GM13977 (cell line): ENCODE results near the gene RAB31.

ENCODE experiments used
- DNase-seq: peaks from one replicate; pipeline ENCODE4 v3.0.0; 2012; ENCODE audit warnings: low spot score
- in situ Hi-C: fragments of 300-500 bp; cut with MboI; formaldehyde crosslinking; loops from one replicate; pipeline ENCODE4 v1.12.0; 2022; ENCODE audit warnings: low sequenced_read_pairs, low pct_unique_long_range_greater_than_20kb, mixed read lengths, inconsistent platforms; ENCODE audit not compliant: unreplicated experiment
- TF ChIP-seq, protein P1 (sequence below): IDR thresholded peaks from 2 replicates; pipeline ENCODE4 v1.5.1; 2012; ENCODE audit warnings: mild to moderate bottlenecking, control low read depth; ENCODE audit not compliant: insufficient read depth; ENCODE audit errors: extremely low read depth, missing control alignments

Gene RAB31

DNA sequence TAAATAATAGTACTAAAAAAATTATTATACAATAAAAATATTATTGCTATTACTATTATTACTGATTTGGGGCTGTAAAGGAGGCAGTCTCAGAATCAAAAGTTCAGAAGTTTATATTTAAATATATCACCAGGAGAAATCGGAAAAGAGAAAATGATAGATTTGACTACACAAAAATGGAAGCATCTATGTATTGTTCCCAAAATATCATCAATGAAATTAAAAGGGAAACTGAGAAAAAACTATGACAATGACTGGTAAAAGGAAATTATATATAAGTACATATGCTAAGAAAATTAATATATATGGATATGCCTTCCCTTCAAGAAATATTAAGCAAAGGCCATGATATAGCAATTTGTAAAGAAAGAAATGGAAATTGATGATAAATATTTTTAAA lies 170.0 kb downstream of the RAB31 start:
- no peak for DNase-seq
- in situ Hi-C loops, result no loop called here
- TF ChIP-seq, protein P1, sequence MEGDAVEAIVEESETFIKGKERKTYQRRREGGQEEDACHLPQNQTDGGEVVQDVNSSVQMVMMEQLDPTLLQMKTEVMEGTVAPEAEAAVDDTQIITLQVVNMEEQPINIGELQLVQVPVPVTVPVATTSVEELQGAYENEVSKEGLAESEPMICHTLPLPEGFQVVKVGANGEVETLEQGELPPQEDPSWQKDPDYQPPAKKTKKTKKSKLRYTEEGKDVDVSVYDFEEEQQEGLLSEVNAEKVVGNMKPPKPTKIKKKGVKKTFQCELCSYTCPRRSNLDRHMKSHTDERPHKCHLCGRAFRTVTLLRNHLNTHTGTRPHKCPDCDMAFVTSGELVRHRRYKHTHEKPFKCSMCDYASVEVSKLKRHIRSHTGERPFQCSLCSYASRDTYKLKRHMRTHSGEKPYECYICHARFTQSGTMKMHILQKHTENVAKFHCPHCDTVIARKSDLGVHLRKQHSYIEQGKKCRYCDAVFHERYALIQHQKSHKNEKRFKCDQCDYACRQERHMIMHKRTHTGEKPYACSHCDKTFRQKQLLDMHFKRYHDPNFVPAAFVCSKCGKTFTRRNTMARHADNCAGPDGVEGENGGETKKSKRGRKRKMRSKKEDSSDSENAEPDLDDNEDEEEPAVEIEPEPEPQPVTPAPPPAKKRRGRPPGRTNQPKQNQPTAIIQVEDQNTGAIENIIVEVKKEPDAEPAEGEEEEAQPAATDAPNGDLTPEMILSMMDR, result no peak

DNA sequence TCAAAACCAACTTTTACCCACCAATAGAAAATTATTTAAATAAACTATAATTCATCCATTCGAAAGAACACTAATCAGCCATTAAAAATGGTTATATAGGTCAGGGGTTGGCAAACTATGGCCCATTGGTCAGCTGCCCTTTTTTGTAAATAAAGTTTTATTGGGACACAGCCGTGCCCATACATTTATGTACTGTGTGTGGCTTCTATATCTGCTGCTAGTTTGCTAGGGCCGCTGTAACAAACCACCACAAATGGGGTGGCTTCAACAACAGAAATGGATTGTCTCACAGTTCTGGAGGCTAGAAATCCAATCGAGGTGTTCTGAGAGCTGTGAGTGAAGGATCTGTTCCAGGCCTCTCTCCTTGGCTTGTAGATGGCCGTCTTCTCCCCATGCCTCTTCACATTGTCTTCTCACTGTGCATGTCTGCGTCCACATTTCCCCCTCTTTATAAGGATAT lies 170.7 kb downstream of the RAB31 start:
- in situ Hi-C loops, result no loop called here
- TF ChIP-seq, protein P1, result no peak
- DNase-seq, result no peak

DNA sequence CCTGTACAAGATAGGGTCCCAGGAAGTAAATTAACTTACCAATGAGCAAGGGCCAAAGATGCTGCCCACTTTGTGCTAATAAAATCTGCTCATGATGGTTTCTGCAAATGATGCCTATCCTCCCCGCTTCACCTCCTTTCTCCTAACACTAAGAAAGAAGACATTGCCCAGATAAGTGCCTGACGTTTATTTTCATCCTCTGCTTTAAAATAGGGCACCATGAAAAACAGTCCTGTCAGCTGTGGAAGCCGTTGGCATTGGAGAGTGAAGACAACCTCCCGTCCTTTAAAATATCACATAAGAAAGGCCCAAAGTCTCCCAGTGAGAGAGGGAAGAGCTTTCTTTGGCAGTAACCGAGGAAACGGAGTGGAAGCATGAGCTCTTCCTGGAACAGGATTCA lies 176.0 kb downstream of the RAB31 start:
- TF ChIP-seq, protein P1, result no peak
- DNase-seq, result no peak
- in situ Hi-C loops, result no loop called here

DNA sequence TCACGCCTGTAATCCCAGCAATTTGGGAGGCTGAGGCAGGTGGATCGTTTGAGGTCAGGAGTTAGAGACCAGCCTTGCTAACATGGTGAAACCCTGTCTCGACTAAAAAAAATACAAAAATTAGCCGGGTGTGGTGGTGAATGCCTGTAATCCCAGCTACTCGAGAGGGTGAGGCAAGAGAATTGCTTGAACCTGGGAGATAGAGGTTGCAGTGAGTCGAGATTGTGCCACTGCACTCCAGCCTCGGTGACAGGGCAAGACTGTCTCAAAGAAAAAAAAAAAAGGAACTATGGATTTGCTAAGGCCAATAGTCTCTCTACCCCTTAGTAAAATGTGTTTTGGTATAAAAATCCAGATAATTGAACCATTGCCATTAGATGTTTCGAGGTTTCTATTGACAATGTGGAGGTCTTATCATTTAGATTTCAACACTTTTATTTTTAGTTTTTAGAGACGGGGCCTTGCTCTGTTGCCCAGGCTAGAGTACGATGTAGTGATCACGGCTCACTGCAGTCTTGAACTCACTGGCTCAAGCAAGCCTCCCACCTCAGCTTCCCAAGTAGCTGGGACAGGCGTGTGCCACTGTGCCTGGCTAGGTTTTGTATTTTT lies 176.5 kb downstream of the RAB31 start:
- in situ Hi-C loops, result no loop called here
- no peak for DNase-seq
- TF ChIP-seq, protein P1, result no peak

DNA sequence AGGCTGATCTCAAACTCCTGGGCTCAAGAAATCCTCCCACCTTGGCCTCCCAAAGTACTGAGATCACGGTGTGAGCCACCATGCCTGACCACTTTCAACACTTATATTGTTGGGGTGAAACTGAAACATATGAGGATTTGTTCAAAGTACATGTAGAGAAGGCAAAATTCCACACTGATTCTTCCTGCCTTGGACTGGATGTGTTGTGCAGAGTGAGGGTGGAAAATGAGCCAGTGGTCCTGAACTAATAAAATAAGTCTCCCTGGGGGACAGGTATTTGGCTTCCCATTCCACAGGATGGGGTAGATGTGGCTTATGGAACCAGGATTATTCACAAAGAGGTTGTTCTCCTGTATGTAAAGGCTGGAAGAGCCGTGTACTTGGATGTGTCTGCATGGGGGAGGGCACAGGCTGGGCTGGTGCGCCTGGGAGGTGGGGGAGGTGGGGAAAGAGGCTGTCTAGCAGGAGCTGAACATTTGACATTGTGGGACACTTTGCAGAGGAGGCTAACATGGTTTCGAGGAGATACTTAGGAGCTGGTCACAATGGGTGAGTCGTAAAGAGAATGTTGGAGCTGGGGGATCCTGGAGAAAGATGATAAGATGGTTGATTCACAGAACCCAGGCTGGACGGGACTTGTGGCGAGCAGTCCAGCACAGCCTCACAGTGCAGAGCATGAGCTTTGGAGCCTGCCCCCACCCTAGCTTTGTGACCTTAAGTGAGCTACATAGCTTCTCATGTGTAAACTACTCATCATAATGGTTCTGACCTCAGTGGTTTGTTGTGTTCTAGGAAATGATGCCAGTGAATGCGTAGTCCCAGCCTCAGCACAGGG lies 177.3 kb downstream of the RAB31 start, which contains the start of gene TXNDC2:
TSS of gene TXNDC2 (plus strand) at position 804 of the 835 bp plus-strand sequence. CDS start 708 bp downstream, outside the sequence.
- in situ Hi-C loops, result no loop called here
- TF ChIP-seq, protein P1, result no peak
- DNase-seq, result no peak

DNA sequence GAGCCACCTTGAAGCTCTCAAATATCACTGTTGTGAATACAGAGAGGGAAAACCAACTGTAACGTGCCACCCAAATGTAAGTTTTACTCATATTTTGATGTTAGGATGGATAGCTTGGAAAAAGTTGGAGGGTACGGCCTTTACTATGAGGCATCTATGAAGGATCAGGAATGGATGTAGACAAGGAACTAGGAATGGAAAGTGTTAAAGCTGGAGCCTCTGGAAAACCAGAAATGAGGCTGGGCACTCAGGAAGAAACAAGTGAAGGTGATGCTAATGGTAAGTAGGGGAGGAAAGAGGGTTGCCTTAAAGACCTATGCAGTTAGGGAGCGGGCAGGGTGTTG lies 177.9 kb downstream of the RAB31 start:
- TF ChIP-seq, protein P1, result no peak
- in situ Hi-C loops, result no loop called here
- no peak for DNase-seq
